Smooth muscle cell (in vitro differentiated cells): ENCODE results near the gene ZNF3. TPM values are rescaled to one million over a fixed set of nuclear protein-coding genes. Genes with fewer than 3 reads are reported as not detected.

Source experiments
- DNase-seq: peaks from one replicate; lab custom pipeline; 2025; ENCODE audit not compliant: unreplicated experiment; lab: John Stamatoyannopoulos, UW
- H2AFZ ChIP-seq: fragments of 200-600 bp; sonication (generic); 2 replicates; pipeline ENCODE4 v1.6.0; 2016; ENCODE audit warnings: antibody characterized with exemption, low read depth, mild to moderate bottlenecking
- H3F3A ChIP-seq: fragments of 200-600 bp; sonication (generic); 2 replicates; pipeline ENCODE4 v1.6.0; 2017; ENCODE audit warnings: antibody characterized with exemption, low read depth
- H3K27ac ChIP-seq: fragments of 200-600 bp; sonication (generic); 2 replicates; pipeline ENCODE4 v1.5.1; 2016; ENCODE audit warnings: low read depth, mild to moderate bottlenecking
- H3K27me3 ChIP-seq: fragments of 200-600 bp; sonication (generic); 2 replicates; pipeline ENCODE4 v1.6.1; 2016; ENCODE audit warnings: low read depth, mild to moderate bottlenecking
- H3K36me3 ChIP-seq: fragments of 200-600 bp; sonication (generic); 2 replicates; pipeline ENCODE4 v1.5.1; 2016; ENCODE audit warnings: low read depth
- H3K4me1 ChIP-seq: fragments of 200-600 bp; sonication (generic); 2 replicates; pipeline ENCODE4 v1.5.1; 2016; ENCODE audit warnings: low read depth
- H3K4me2 ChIP-seq: fragments of 200-600 bp; sonication (generic); 2 replicates; pipeline ENCODE4 v1.6.0; 2016; ENCODE audit warnings: mild to moderate bottlenecking
- H3K4me3 ChIP-seq: fragments of 200-600 bp; sonication (generic); 2 replicates; pipeline ENCODE4 v1.5.1; 2016; ENCODE audit warnings: mild to moderate bottlenecking
- H3K79me2 ChIP-seq: fragments of 200-600 bp; sonication (generic); 2 replicates; pipeline ENCODE4 v1.6.0; 2016; ENCODE audit warnings: low read depth, mild to moderate bottlenecking
- H3K9ac ChIP-seq: fragments of 200-600 bp; sonication (generic); 2 replicates; pipeline ENCODE4 v1.6.0; 2016; ENCODE audit warnings: low read depth
- H3K9me3 ChIP-seq: fragments of 200-600 bp; sonication (generic); replicated peaks from 2 replicates; pipeline ENCODE4 v1.5.1; 2016; ENCODE audit warnings: low read depth
- H4K20me1 ChIP-seq: fragments of 200-600 bp; sonication (generic); 2 replicates; pipeline ENCODE4 v1.6.0; 2016; ENCODE audit warnings: low read depth
- CTCF ChIP-seq: fragments of 200-600 bp; sonication (generic); IDR thresholded peaks from 2 replicates; pipeline ENCODE4 v1.5.1; 2017; ENCODE audit warnings: borderline replicate concordance, mild to moderate bottlenecking, antibody characterized with exemption; ENCODE audit not compliant: insufficient read depth, poor library complexity, severe bottlenecking
- WGBS: methylation state at CpG from one replicate; pipeline ENCODE4 v1.1.7; 2016; ENCODE audit warnings: low lambda C conversion rate; 5-methylcytosine and 5-hydroxymethylcytosine counted together
- polyA plus RNA-seq: library from polyadenylated mRNA; unstranded; fragments of >200 nt; fragmentation: Nextera tagmentation; extraction: Ambion mirVana; gene quantifications from 2 replicates; pipeline ENCODE4 v1.2.1, GENCODE V29; 2016
- total RNA-seq: library from RNA; depleted of rRNA; stranded (reverse); fragments of >200 nt; gene quantifications from 2 replicates; pipeline ENCODE4 v1.2.3, GENCODE V29; 2014

Gene ZNF3
- total and polyA plus RNA-seq, 2 experiments from 2014 or later, result 21.6 to 22.0 TPM

GRCh38 chr7:100119970-100120732 is 38.6 kb upstream of the ZNF3 start:
- 16% methylated on average over 19 of the region's 19 CpGs for WGBS
- H3F3A ChIP-seq, result peaks cover 3% of the 10 kb centered on the region

GRCh38 chr7:100119072-100119969 is 37.8 kb upstream of the ZNF3 start, which contains the start of the genes CNPY4 and TAF6:
TSS of gene CNPY4 (plus strand) at chr7:100119634. CDS start at chr7:100119745, 111 bp downstream.
TSS of gene TAF6 (minus strand) at chr7:100119358. CDS start at chr7:100114209, 5,149 bp downstream.
- H3K4me1 ChIP-seq, result peaks cover 10% of the 10 kb centered on the region
- peak; percentile 80 for DNase-seq
- no peaks in the 10 kb centered on the region for H3K9me3 ChIP-seq
- peaks cover 18% of the 10 kb centered on the region for H3K79me2 ChIP-seq
- peak within 1 kb of the TSS; percentile 96 for H3K4me3 ChIP-seq
- no peak for TF ChIP-seq CTCF
- H2AFZ ChIP-seq, result peak within 1 kb of the TSS; percentile 93
- peak within 1 kb of the TSS; percentile 94 for H3K9ac ChIP-seq
- peak within 1 kb of the TSS; percentile 92 for H3K27ac ChIP-seq
- no peaks in the 10 kb centered on the region for H3K27me3 ChIP-seq
- WGBS, result under 1% methylated on average over 49 of the region's 49 CpGs
- H4K20me1 ChIP-seq, result no peaks in the 10 kb centered on the region
- H3F3A ChIP-seq, result peaks cover 3% of the 10 kb centered on the region
- H3K36me3 ChIP-seq, result no peaks in the 10 kb centered on the region
- H3K4me2 ChIP-seq, result peak within 1 kb of the TSS; percentile 96

More at GRCh38 chr7:100119970-100120732, 38.6 kb upstream of the ZNF3 start:
- H3K4me3 ChIP-seq, result peak overlapping the region; percentile 96
- peaks cover 10% of the 10 kb centered on the region for H3K4me1 ChIP-seq
- peak overlapping the region; percentile 92 for H3K27ac ChIP-seq
- no peaks in the 10 kb centered on the region for H3K9me3 ChIP-seq
- peak overlapping the region; percentile 96 for H3K4me2 ChIP-seq
- H2AFZ ChIP-seq, result peak overlapping the region; percentile 93
- no peaks in the 10 kb centered on the region for H4K20me1 ChIP-seq
- H3K27me3 ChIP-seq, result no peaks in the 10 kb centered on the region
- no peak for TF ChIP-seq CTCF
- peaks cover 18% of the 10 kb centered on the region for H3K79me2 ChIP-seq
- DNase-seq, result peak; percentile 53
- H3K36me3 ChIP-seq, result no peaks in the 10 kb centered on the region
- H3K9ac ChIP-seq, result peak overlapping the region; percentile 94

DNA sequence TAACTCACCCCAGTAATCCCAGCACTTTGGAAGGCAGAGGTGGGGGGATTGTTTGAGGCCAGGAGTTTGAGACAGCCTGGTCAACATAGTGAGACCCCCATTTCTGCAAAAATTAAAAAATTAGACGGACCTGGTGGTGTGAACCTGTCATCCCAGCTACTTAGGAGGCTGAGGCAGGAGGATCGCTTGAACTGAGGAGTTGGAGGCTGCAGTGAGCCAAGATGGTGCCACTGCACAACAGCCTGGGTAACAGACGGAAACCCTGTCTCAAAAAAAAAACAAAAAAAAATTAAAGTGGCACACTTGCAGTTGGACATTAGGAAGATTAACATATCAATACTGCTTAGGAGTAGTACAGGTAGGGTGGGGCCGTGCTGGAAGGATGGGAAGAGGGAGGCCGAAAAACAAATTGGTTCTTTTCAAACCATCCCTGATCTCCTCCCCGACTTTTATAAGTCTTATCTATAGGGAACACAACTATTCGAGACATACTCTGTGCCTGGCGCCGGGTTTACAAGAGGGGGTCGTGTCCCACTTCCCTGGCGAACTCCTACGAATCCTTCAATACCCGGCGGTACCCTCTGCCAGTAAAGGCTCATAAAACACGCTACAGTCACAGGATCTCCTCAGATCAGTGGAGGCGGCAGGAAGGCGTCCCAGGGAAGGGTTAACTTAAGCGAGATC is 37.0 kb upstream of the ZNF3 start:
- H3K4me3 ChIP-seq, result peak overlapping the region; percentile 96
- no peaks in the 10 kb centered on the region for H3K27me3 ChIP-seq
- peaks cover 10% of the 10 kb centered on the region for H3K4me1 ChIP-seq
- H3K9ac ChIP-seq, result peak overlapping the region; percentile 94
- peaks cover 18% of the 10 kb centered on the region for H3K79me2 ChIP-seq
- peak overlapping the region; percentile 96 for H3K4me2 ChIP-seq
- no peak for DNase-seq
- peak overlapping the region; percentile 92 for H3K27ac ChIP-seq
- no peaks in the 10 kb centered on the region for H4K20me1 ChIP-seq
- no peak for TF ChIP-seq CTCF
- H3F3A ChIP-seq, result peaks cover 3% of the 10 kb centered on the region
- H3K36me3 ChIP-seq, result no peaks in the 10 kb centered on the region
- H3K9me3 ChIP-seq, result no peaks in the 10 kb centered on the region
- 21% methylated on average over 18 of the region's 18 CpGs for WGBS
- peak overlapping the region; percentile 93 for H2AFZ ChIP-seq
